Amniotic epithelial cell (primary cell): ENCODE data around the gene UEVLD.

ENCODE experiments used
- DNase-seq: peaks from one replicate; pipeline ENCODE4 v3.0.0-alpha.2; 2010; ENCODE audit warnings: low read depth

UEVLD gene

GRCh38 chr11:18498039-18498438 lies 90.5 kb downstream of the UEVLD start:
- DNase-seq, result no peak

GRCh38 chr11:18495703-18496102 lies 92.8 kb downstream of the UEVLD start:
- no peak for DNase-seq

GRCh38 chr11:18495271-18495670 lies 93.3 kb downstream of the UEVLD start:
- no peak for DNase-seq

GRCh38 chr11:18493310-18493709 lies 95.2 kb downstream of the UEVLD start:
- no peak for DNase-seq

GRCh38 chr11:18492888-18493287 lies 95.6 kb downstream of the UEVLD start:
- no peak for DNase-seq

- DNase-seq, result no peak
Observed at GRCh38 chr11:18491924-18492323, 96.6 kb downstream of the UEVLD start.

GRCh38 chr11:18490736-18491485 lies 97.6 kb downstream of the UEVLD start:
- DNase-seq, result no peak

- no peak for DNase-seq
Observed at GRCh38 chr11:18490319-18490718, 98.2 kb downstream of the UEVLD start.

- no peak for DNase-seq
Observed at GRCh38 chr11:18485913-18486528, 102.5 kb downstream of the UEVLD start.
